GM12872 (cell line): ENCODE results near the gene SAP30BP.

Experiments
- TF ChIP-seq, protein P1 (sequence below): IDR thresholded peaks from 3 replicates; pipeline ENCODE4 v1.5.1; 2011; ENCODE audit warnings: low read depth, mild to moderate bottlenecking, low read length, moderate library complexity; ENCODE audit not compliant: insufficient read depth

The SAP30BP gene

DNA sequence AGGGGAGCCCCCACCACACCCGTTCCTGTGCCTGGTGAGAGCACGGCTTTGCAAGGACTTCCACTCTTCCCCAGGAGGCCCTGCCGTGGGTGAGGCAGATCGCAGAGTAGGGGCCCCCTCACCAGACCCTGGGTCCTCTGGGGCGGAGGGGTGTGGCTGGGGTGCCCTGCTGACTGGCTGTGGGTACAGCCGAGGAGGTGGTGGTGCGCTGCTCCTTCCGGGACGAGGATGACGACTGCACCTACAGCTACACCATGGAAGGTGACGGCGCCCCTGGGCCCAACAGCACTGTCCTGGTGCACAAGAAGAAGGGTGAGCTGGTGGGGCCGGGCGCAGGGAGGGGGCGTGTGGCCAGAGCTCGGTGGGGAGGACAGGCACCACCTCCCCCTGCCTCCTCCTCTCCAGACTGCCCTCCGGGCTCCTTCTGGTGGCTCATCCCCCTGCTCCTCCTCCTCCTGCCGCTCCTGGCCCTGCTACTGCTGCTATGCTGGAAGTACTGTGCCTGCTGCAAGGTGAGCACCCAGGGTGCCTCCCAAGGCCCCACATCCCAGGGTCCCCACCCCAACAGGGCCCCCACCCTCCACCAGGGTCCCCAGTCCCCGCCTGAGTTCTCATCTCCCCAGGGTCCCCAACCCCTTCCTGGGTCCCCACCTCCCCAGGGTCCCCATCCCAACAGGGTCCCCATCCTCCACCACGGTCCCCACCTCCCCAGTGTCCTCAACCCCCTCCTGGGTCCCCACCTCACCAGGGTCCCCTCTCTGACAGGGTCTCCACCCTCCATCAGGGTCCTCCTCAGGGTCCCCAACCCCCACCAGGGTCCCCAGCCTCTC is 70.2 kb downstream of the SAP30BP start:
- TF ChIP-seq, protein P1, sequence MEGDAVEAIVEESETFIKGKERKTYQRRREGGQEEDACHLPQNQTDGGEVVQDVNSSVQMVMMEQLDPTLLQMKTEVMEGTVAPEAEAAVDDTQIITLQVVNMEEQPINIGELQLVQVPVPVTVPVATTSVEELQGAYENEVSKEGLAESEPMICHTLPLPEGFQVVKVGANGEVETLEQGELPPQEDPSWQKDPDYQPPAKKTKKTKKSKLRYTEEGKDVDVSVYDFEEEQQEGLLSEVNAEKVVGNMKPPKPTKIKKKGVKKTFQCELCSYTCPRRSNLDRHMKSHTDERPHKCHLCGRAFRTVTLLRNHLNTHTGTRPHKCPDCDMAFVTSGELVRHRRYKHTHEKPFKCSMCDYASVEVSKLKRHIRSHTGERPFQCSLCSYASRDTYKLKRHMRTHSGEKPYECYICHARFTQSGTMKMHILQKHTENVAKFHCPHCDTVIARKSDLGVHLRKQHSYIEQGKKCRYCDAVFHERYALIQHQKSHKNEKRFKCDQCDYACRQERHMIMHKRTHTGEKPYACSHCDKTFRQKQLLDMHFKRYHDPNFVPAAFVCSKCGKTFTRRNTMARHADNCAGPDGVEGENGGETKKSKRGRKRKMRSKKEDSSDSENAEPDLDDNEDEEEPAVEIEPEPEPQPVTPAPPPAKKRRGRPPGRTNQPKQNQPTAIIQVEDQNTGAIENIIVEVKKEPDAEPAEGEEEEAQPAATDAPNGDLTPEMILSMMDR, result no peak

- TF ChIP-seq, protein P1, result no peak
Observed at GRCh38 chr17:75738218-75738802, 71.2 kb downstream of the SAP30BP start.

GRCh38 chr17:75739174-75739573 is 72.0 kb downstream of the SAP30BP start:
- TF ChIP-seq, protein P1, result no peak

DNA sequence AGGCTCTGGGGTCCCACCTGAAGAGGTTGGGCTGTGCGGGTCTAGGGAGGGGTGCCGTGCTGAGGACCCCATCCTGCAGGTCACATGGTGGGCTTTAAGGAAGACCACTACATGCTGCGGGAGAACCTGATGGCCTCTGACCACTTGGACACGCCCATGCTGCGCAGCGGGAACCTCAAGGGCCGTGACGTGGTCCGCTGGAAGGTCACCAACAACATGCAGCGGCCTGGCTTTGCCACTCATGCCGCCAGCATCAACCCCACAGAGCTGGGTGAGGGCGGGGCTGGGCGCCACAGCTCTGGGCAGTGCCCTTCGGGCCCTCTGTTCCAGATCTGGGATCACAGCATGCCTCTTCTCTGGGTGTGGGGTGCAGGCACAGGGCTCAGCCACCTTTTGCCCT is 72.7 kb downstream of the SAP30BP start:
- TF ChIP-seq, protein P1, result no peak

DNA sequence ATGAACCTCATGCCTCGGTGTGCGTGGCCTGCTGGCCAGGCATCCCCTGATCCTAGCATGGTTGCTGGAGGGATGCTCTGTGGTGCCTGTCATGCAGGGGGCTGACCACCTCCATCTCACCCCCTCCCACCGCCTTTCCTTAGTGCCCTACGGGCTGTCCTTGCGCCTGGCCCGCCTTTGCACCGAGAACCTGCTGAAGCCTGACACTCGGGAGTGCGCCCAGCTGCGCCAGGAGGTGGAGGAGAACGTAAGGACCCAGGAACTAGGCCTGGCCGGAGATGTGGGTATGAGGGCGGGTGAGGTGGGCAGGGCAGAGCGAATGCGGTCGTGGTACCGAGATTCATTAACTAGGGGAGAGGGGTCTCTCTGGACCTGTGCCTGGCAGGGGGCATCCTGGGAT is 73.1 kb downstream of the SAP30BP start:
- TF ChIP-seq, protein P1, result no peak

DNA sequence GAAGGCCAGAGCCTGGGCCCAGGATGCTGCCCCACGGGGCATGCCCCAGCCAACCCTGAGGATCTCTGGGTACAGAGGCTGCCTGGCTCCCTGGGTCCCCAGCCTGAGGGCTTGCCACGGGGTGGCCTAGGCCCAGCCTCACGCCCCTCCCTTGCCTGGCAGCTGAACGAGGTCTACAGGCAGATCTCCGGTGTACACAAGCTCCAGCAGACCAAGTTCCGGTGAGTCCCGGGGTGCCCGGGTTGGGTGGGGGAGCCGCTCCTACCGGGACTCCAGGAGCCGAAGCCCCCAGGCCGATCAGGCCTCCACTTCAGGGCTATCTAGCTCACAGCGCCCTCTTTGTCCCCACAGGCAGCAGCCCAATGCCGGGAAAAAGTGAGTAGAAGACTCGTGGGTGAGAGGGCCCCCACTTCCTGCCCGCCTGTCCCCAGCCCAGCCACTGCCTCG is 73.5 kb downstream of the SAP30BP start:
- TF ChIP-seq, protein P1, result no peak

- TF ChIP-seq, protein P1, result no peak
Observed at GRCh38 chr17:75742337-75742736, 75.2 kb downstream of the SAP30BP start.
